ENCODE results near the gene CSMD2.

The CSMD2 gene

GRCh38 chr1:33709174-33709782 lies 455.8 kb downstream of the CSMD2 start:
- TF ChIP-seq TAF1 (IDR thresholded peaks at IDR 0.05; ENCODE audit: borderline replicate concordance, insufficient read depth, low read length) (no peak), POLR2AphosphoS5 (IDR thresholded peaks at IDR 0.05; ENCODE audit: low read depth, low read length) (no peak), SIN3A (IDR thresholded peaks at IDR 0.05; ENCODE audit: borderline replicate concordance, insufficient read depth, low read length) (no peak), REST (IDR thresholded peaks at IDR 0.05; ENCODE audit: insufficient read depth in 1 of 2, low read depth in 2 of 2, low read length in 2 of 2) (no peak), FOXP2 (optimal IDR thresholded peaks at IDR 0.05; ENCODE audit: borderline replicate concordance, extremely low read depth, extremely low read length, insufficient read depth) (no peak)

- TF ChIP-seq POLR2AphosphoS5 (IDR thresholded peaks at IDR 0.05; ENCODE audit: low read depth, low read length) = no peak
- no peak for TF ChIP-seq REST (IDR thresholded peaks at IDR 0.05; ENCODE audit: insufficient read depth in 1 of 2, low read depth in 2 of 2, low read length in 2 of 2)
- TF ChIP-seq TAF1 (IDR thresholded peaks at IDR 0.05; ENCODE audit: borderline replicate concordance, insufficient read depth, low read length) = no peak
- TF ChIP-seq SIN3A (IDR thresholded peaks at IDR 0.05; ENCODE audit: borderline replicate concordance, insufficient read depth, low read length) = no peak
- no peak for TF ChIP-seq FOXP2 (optimal IDR thresholded peaks at IDR 0.05; ENCODE audit: borderline replicate concordance, extremely low read depth, extremely low read length, insufficient read depth)
Measured at GRCh38 chr1:33706634-33707255, 458.3 kb downstream of the CSMD2 start.

- TF ChIP-seq FOXP2 (optimal IDR thresholded peaks at IDR 0.05; ENCODE audit: borderline replicate concordance, extremely low read depth, extremely low read length, insufficient read depth) (no peak), TAF1 (IDR thresholded peaks at IDR 0.05; ENCODE audit: borderline replicate concordance, insufficient read depth, low read length) (no peak), SIN3A (IDR thresholded peaks at IDR 0.05; ENCODE audit: borderline replicate concordance, insufficient read depth, low read length) (no peak), REST (IDR thresholded peaks at IDR 0.05; ENCODE audit: insufficient read depth in 1 of 2, low read depth in 2 of 2, low read length in 2 of 2) (no peak), POLR2AphosphoS5 (IDR thresholded peaks at IDR 0.05; ENCODE audit: low read depth, low read length) (no peak)
Measured at GRCh38 chr1:33703464-33703863, 461.6 kb downstream of the CSMD2 start.

GRCh38 chr1:33698361-33699035 lies 466.5 kb downstream of the CSMD2 start:
- TF ChIP-seq SIN3A (IDR thresholded peaks at IDR 0.05; ENCODE audit: borderline replicate concordance, insufficient read depth, low read length) (no peak), FOXP2 (optimal IDR thresholded peaks at IDR 0.05; ENCODE audit: borderline replicate concordance, extremely low read depth, extremely low read length, insufficient read depth) (no peak), TAF1 (IDR thresholded peaks at IDR 0.05; ENCODE audit: borderline replicate concordance, insufficient read depth, low read length) (no peak), POLR2AphosphoS5 (IDR thresholded peaks at IDR 0.05; ENCODE audit: low read depth, low read length) (no peak), REST (IDR thresholded peaks at IDR 0.05; ENCODE audit: insufficient read depth in 1 of 2, low read depth in 2 of 2, low read length in 2 of 2) (no peak)

Measured in PFSK-1 (cell line).